GM12891 (cell line): Measurements from ENCODE around the gene GOLPH3L.
A peak's percentile ranks its signal among the peaks of the same experiment; 100 is the strongest.

Experiments used
- DNase-seq: peaks from one replicate; pipeline ENCODE4 v3.0.0; 2011; ENCODE audit warnings: low spot score; ENCODE audit not compliant: insufficient read length
- FAIRE-seq: peaks from 2 replicates; lab custom pipeline; 2011; peaks lifted over from hg19 to GRCh38; lab: Jason Lieb, UNC
- PAX5 ChIP-seq: IDR thresholded peaks from 2 replicates; pipeline ENCODE4 v1.6.1; 2011; ENCODE audit warnings: low read length, moderate library complexity, mild to moderate bottlenecking; ENCODE audit not compliant: insufficient read depth, severe bottlenecking
- POLR2A ChIP-seq: IDR thresholded peaks from 2 replicates; pipeline ENCODE4 v1.6.1; 2011; ENCODE audit warnings: low read depth, low read length, control low read depth
- POLR2AphosphoS5 ChIP-seq: IDR thresholded peaks from 2 replicates; pipeline ENCODE4 v1.6.1; 2011; ENCODE audit warnings: low read depth, low read length, control low read depth
- POU2F2 ChIP-seq: IDR thresholded peaks from 2 replicates; pipeline ENCODE4 v1.6.1; 2011; ENCODE audit warnings: low read depth, mild to moderate bottlenecking, control low read depth, low read length, moderate library complexity
- SPI1 ChIP-seq: IDR thresholded peaks from 2 replicates; pipeline ENCODE4 v1.6.1; 2011; ENCODE audit warnings: low read depth, low read length, control low read depth
- TAF1 ChIP-seq: IDR thresholded peaks from 2 replicates; pipeline ENCODE4 v1.6.1; 2011; ENCODE audit warnings: low read depth, low read length, control low read depth

GOLPH3L gene

DNA sequence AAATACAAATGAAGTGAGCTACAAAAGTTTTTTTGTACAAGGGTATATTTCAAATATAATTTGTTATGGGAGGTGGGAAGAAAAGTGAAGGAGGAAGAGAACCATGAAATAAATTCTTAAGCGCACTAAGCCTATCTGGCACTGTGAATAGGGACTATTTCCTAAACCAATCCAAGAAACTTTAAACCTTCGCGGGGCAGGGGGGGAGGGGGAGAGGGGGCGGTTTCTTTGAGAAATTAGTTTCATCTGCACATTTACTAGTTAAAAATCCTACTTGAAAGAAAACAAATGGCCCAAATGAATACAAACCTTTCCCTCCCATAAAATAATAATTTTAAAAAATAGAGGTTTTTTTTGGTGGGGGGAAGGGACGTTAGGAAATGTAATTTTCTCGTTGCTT, 364 bp downstream of the GOLPH3L start:
- no peak for TF ChIP-seq PAX5
- no peak for TF ChIP-seq POLR2AphosphoS5
- TF ChIP-seq TAF1: no peak
- no peak for TF ChIP-seq POU2F2
- TF ChIP-seq POLR2A: no peak
- no peak for TF ChIP-seq SPI1
- FAIRE-seq (no peak), DNase-seq (no peak)

DNA sequence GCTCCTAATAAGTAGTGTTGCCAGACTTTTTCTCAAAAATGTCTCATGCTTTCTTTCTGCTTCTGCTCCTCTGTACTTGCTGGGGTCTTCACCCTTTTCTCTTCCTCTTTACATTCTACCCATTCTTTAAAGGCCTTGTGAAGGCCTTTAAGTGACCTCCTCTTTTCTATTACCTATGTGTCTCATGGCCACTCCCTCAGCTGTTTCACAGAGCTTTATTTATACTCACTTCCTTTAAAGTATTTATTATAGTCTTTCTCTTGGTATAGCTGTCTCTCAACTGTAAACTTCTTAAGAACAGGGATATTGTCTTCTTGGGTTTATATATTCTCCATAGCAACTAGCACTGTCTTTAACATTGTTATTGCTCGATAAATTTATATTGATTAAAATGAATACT, 792 bp downstream of the GOLPH3L start:
- TF ChIP-seq POU2F2: no peak
- TF ChIP-seq POLR2A: no peak
- TF ChIP-seq POLR2AphosphoS5: no peak
- TF ChIP-seq TAF1: no peak
- TF ChIP-seq SPI1: no peak; the same call in 1 of the 2 replicates
- TF ChIP-seq PAX5: no peak
- FAIRE-seq (no peak), DNase-seq (no peak)

DNA sequence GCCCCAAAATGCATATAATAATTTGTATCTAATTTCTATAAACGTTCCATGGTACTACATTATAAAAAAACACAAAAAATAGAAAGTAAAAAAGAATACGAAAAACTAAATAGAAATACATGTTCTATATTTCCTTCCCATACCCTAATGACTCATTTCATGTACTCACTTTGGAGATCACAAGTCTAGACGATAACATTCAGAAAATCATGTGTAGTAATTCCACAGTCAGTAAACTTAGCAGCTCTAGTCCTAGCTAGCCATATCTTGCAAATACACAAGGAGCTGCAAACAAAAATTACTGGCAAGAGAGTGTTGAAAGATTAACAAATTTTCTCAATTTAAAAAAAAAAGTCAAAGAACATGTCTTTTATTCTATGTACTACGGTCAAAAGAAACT, 1.4 kb downstream of the GOLPH3L start:
- TF ChIP-seq TAF1 (no peak), POLR2AphosphoS5 (no peak), POLR2A (no peak), SPI1 (no peak), POU2F2 (no peak), PAX5 (no peak)
- DNase-seq (no peak), FAIRE-seq (peak; percentile 28)

DNA sequence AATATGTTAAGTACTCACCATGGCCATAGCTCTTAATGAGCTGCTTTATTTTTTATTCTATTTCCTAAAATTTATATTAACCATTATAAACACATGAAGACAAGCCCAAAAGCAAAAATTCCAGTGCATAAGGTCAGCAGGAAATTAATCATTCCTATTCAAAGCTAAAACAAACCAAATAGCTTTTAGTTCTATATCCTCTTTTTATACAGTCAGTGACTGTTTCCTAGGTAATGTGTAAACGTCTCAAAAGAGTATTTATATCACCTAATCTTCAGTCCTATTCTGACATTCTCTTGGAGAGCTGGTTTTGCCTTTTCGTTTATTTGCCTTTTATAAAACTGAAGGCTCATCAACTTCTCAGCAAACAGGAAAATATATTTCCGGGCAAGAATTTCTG, 4.2 kb downstream of the GOLPH3L start:
- TF ChIP-seq SPI1 (no peak), PAX5 (no peak), TAF1 (no peak), POU2F2 (no peak), POLR2AphosphoS5 (no peak), POLR2A (no peak)
- DNase-seq (no peak), FAIRE-seq (no peak)

DNA sequence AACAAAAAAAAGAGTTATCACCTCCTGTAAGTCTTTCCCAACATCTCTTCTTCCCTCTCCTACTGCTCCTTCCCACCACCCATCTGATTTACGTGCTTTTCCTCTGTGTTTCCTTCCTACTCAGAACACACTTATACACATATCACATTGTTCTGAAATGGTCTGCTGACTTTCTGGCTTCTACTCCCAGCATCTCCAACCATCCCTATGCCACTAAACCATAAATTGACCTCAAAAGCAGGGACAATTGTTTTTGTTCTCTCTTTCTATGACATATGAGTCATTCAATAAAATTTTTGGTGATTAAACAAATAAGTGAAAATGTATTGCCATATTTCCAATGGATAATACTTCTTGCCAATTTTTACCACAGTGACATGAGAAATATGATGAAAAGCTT, 8.2 kb downstream of the GOLPH3L start:
- no peak for FAIRE-seq
- DNase-seq: no peak
- TF ChIP-seq SPI1 (no peak), PAX5 (no peak), POLR2A (no peak), POLR2AphosphoS5 (no peak), POU2F2 (no peak), TAF1 (no peak)

DNA sequence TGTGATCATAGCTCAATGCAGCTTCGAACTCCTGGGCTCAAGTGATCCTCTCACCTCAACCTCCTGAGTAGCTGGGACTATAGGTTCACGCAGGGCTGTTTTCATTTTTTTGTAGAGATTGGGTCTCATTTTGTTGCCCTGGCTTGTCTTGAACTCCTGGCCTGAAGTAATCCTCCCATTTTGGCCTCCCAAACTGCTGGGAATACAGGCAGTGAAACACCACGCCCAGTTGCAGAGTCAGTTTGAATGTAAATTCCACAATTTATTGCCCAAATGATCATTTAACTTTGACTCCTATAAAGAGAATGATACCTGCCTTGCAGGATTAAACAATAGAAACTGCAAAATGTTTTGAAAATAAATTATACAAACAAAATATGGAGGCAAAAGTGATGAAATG, 10.7 kb downstream of the GOLPH3L start:
- DNase-seq (no peak), FAIRE-seq (no peak)
- TF ChIP-seq TAF1 (no peak), POU2F2 (no peak), POLR2A (no peak), SPI1 (no peak), PAX5 (no peak), POLR2AphosphoS5 (no peak)

DNA sequence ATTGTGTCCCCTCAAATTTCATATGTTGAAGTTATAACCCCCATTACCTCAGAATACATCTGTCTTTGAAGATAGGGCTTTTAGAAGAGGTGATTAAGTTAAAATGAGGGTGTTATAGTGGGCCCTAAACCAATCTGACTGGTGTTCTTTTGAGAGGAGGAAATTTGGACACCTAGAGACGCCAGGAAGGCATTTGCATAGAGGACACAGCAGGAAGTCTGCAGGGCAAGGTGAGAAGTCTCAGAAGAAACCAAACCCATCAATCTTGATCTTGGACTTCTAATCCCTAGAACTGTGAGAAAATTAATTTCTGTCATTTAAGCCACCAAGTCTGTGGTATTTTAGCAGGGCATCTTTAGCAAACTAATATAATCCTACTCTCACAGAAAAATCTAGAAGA, 13.0 kb downstream of the GOLPH3L start:
- TF ChIP-seq POU2F2: 0 out of 2 replicates have a peak, but pooled peaks have one; percentile 36
- no peak for TF ChIP-seq POLR2AphosphoS5
- DNase-seq (no peak), FAIRE-seq (no peak)

DNA sequence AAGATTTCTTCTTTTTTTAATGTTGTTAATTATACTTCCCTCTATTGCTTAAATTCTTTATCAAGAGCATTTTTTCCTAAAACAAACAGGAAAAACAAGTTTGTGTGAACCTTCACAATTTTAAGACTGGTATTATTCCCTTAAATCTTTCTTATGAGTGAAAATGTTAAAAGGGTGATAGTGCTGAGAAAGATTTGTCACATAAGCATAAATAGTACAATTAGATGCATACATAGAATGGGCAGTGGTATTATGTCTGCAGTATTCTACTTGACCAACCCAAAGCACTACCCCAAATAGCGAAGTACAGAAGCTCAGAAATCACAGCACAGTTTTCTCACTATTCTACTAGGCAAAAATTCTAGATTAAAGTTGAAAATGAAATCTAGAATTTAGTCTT, 18.0 kb downstream of the GOLPH3L start:
- FAIRE-seq (no peak), DNase-seq (no peak)
- TF ChIP-seq TAF1 (no peak), SPI1 (no peak), PAX5 (no peak)

DNA sequence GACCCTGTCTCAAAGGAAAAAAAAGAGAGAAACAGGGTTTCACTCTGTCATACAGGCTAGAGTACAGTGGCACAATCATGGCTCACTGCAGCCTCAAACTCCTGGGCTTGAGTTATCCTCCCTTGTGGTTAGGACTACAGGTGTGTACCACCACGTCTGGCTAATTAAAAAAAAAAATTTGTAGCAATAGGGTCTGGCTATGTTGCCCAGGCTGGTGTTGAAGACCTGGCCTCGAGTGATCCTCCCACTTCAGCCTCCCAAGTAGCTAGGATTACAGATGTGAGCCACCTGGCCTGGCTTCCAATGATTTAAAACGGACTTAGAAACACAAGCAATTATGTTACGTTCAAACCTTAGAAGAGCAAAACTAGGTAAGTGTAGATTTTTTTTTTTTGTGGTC, 22.1 kb downstream of the GOLPH3L start:
- no peak for FAIRE-seq
- TF ChIP-seq POU2F2 (no peak), TAF1 (no peak), POLR2AphosphoS5 (no peak), POLR2A (no peak), PAX5 (no peak), SPI1 (no peak)
- no peak for DNase-seq

DNA sequence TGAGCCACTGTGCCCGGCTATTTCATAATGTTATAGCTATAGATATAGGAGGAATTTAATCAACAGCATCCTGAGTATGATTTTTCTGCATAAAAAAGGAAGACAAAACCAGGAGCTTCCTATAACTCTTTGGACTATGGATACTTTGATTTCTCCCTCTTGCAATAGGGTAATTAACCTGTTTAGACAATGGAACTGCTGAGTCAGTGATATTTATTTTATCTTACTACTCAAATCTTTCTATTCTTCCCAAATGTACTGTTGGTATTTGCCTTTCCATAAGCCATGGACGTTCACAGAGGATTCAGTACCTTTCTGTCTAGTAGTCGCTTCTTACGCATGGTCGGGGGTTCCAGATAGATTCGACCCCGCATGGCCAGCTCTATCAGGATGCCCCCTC, 33.6 kb downstream of the GOLPH3L start:
- TF ChIP-seq TAF1 (no peak), POLR2AphosphoS5 (no peak), PAX5 (no peak)
- FAIRE-seq (no peak), DNase-seq (no peak)

DNA sequence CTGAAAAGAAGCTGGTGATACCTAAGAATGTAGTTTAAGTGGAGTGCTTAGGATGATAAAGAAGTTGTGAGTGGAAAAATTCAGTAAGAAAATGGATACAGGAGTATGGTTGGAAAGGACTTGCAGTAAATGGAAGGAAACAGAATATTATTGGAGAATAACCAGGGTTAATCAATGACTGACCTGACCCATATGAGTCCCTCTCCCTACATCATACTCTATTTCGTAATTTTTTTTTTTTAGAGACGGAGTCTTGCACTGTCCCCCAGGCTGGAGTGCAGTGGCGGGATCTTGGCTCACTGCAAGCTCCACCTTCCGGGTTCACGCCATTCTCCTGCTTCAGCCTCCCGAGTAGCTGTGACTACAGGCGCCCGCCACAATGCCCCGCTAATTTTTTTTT, 34.1 kb downstream of the GOLPH3L start:
- no peak for FAIRE-seq
- TF ChIP-seq POLR2AphosphoS5 (no peak), TAF1 (no peak), SPI1 (no peak), PAX5 (no peak), POLR2A (no peak), POU2F2 (no peak)

DNA sequence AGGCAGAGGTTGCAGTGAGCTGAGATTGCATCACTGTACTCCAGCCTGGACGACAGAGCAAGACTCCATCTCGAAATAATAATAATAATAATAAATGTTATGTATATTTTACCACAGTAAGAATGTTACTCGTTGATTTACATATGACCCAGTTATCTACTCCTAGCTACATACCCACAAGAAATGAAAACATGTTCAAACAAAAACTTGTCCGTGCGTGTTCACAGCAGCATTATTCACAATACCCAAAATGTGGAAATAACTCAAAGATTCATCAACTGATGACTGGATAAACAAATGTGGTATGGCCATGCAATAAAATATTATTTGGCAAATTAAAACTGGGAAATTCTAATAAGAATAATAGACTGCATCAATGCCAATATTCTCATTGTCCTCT, 35.8 kb downstream of the GOLPH3L start:
- TF ChIP-seq SPI1: no peak
- no peak for DNase-seq
- no peak for FAIRE-seq

More for the DNA sequence above, 34.1 kb downstream of the GOLPH3L start:
- no peak for DNase-seq
